Glutamatergic neuron (in vitro differentiated cells): ENCODE data around the gene KCNJ1. TPM values are rescaled to one million over a fixed set of nuclear protein-coding genes. Genes with fewer than 3 reads are reported as not detected.

Experiments used
- DNase-seq: peaks from one replicate; pipeline ENCODE4 v3.0.0; 2022
- H3K27ac Mint-ChIP-seq: one replicate; pipeline ENCODE4 v1.8.0; 2020; ENCODE audit warnings: mild to moderate bottlenecking, mixed read lengths, inconsistent platforms; ENCODE audit not compliant: unreplicated experiment
- H3K27me3 Mint-ChIP-seq: one replicate; pipeline ENCODE4 v1.8.0; 2020; ENCODE audit warnings: mild to moderate bottlenecking, moderate library complexity, mixed read lengths, inconsistent platforms; ENCODE audit not compliant: unreplicated experiment
- H3K36me3 Mint-ChIP-seq: one replicate; pipeline ENCODE4 v1.8.0; 2020; ENCODE audit warnings: mild to moderate bottlenecking, mixed read lengths, inconsistent platforms; ENCODE audit not compliant: unreplicated experiment
- H3K4me1 Mint-ChIP-seq: one replicate; pipeline ENCODE4 v1.8.0; 2020; ENCODE audit warnings: mild to moderate bottlenecking, low read depth, mixed read lengths, inconsistent platforms; ENCODE audit not compliant: unreplicated experiment
- H3K4me3 Mint-ChIP-seq: one replicate; pipeline ENCODE4 v1.8.0; 2020; ENCODE audit warnings: mild to moderate bottlenecking, mixed read lengths, inconsistent platforms; ENCODE audit not compliant: unreplicated experiment
- H3K9me3 Mint-ChIP-seq: one replicate; pipeline ENCODE4 v1.8.0; 2020; ENCODE audit warnings: mild to moderate bottlenecking, moderate library complexity, mixed read lengths, inconsistent platforms; ENCODE audit not compliant: unreplicated experiment
- total RNA-seq: library from RNA; stranded (reverse); fragmentation: NEBNext Ultra II Directional; extraction: Animal tissue kit (Norgen Biotek cat#: 25700); gene quantifications from one replicate; pipeline ENCODE4 v1.2.1, GENCODE V29; 2021; ENCODE audit not compliant: unreplicated experiment
- TF ChIP-seq, protein P1 (sequence below): fragments of 200-600 bp; sonication (generic); IDR thresholded peaks from one replicate; pipeline ENCODE4 v1.5.0; 2021; ENCODE audit not compliant: partially characterized antibody, unreplicated experiment

Gene KCNJ1
- total RNA-seq, 1 donor from 2014 or later, result not detected

DNA sequence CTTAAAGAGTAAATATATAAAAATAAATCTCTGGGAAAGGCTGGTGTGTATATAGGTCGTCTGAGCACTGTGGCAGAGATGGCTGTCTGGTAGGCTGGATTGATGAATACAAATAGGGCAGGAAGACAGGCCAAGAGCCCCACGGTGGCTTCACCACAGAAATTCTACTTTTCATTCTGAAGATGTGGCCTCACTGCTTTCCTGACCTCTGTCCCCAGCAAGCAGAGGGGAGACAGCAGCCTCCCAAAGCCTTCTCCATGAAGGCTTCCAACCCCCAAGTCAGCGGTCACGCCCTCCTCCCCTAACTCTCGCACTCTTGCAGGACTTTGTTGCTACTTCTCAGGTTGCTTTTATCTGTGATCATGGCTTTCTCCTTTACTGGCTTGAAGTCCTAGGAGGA lies 10.6 kb upstream of the KCNJ1 start:
- H3K9me3 Mint-ChIP-seq, result peaks cover 4% of the 10 kb centered on the region
- H3K4me1 Mint-ChIP-seq, result peaks cover 2% of the 10 kb centered on the region
- no peak overlapping the region for H3K4me3 Mint-ChIP-seq
- H3K27ac Mint-ChIP-seq, result no peak overlapping the region
- peaks cover 8% of the 10 kb centered on the region for H3K27me3 Mint-ChIP-seq
- TF ChIP-seq, protein P1, sequence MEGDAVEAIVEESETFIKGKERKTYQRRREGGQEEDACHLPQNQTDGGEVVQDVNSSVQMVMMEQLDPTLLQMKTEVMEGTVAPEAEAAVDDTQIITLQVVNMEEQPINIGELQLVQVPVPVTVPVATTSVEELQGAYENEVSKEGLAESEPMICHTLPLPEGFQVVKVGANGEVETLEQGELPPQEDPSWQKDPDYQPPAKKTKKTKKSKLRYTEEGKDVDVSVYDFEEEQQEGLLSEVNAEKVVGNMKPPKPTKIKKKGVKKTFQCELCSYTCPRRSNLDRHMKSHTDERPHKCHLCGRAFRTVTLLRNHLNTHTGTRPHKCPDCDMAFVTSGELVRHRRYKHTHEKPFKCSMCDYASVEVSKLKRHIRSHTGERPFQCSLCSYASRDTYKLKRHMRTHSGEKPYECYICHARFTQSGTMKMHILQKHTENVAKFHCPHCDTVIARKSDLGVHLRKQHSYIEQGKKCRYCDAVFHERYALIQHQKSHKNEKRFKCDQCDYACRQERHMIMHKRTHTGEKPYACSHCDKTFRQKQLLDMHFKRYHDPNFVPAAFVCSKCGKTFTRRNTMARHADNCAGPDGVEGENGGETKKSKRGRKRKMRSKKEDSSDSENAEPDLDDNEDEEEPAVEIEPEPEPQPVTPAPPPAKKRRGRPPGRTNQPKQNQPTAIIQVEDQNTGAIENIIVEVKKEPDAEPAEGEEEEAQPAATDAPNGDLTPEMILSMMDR, result no peak
- H3K36me3 Mint-ChIP-seq, result no peaks in the 10 kb centered on the region
- no peak for DNase-seq

DNA sequence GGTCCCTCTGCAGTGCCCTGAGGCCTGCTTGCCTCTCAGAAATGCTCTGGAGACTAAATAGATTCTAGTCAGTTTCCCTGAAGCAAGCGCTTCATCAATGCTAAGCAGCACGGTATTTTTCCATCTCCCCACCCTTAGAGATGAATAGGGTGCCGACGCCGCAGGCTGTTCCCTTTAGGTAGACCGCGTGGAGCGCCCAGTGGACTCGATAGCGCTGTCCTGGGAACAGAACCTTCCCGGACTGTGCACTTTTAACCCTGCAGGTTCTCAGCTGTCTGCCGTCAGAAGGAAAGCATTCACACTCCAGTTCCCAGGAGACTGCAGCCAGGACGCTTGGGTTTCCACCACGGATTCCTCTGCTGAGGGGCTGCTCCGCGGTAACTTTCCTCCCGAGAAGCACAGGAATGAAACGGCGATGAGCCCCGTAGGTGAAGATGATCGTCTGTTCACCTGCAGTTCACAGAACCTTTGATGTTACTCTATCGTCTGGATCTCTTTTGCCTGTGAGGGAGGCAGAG lies 9.1 kb upstream of the KCNJ1 start:
- TF ChIP-seq, protein P1, result no peak
- Mint-ChIP-seq H3K4me1 (peaks cover 2% of the 10 kb centered on the region), H3K27ac (no peak overlapping the region), H3K27me3 (peaks cover 11% of the 10 kb centered on the region), H3K9me3 (peaks cover 7% of the 10 kb centered on the region), H3K4me3 (no peak overlapping the region), H3K36me3 (no peaks in the 10 kb centered on the region)
- no peak for DNase-seq

DNA sequence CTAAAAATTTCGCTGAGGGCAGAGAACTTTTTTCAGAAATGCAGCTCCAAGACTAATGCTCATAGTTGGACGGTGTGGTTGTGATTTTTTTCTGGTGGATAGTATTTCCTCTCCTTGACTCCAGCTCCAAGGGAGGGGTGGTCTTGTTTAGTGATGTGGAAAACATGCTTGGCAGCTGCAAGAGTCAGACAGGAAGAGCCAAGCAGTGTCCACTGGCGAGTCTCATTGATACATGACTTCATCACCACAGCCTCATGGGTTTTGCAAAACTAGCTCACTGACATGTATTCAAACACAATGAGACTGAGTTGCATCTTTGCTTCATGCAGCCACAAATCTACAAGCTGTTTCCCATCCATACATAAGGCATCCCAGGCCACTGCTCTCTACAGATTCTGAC lies 7.3 kb upstream of the KCNJ1 start:
- no peaks in the 10 kb centered on the region for H3K36me3 Mint-ChIP-seq
- H3K9me3 Mint-ChIP-seq, result peaks cover 7% of the 10 kb centered on the region
- H3K4me3 Mint-ChIP-seq, result no peak overlapping the region
- H3K4me1 Mint-ChIP-seq, result peaks cover 2% of the 10 kb centered on the region
- TF ChIP-seq, protein P1, result no peak
- peaks cover 11% of the 10 kb centered on the region for H3K27me3 Mint-ChIP-seq
- no peak overlapping the region for H3K27ac Mint-ChIP-seq
- DNase-seq, result no peak

DNA sequence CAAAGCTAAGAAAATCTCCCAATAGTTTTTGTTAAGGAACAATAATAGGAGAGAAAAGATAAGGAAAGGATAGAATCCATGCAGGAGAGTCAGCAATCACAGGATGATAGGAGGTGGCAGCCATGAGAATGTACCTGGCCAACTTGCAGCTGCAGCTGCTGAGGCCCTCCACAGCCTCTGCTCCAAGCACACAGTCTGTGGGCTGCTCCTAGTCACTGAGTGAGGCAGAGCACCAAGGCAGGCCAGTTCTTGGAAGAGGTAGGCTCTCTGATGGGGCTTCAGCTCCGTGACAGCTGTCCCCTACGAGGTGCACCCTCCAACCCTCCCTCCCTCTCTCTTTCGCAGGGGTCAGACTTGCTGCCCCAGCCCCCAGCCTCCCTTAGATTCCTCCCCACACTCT lies 5.5 kb upstream of the KCNJ1 start:
- Mint-ChIP-seq H3K9me3 (peaks cover 7% of the 10 kb centered on the region), H3K4me3 (no peak overlapping the region), H3K27me3 (peaks cover 11% of the 10 kb centered on the region), H3K36me3 (no peaks in the 10 kb centered on the region), H3K27ac (no peak overlapping the region), H3K4me1 (no peaks in the 10 kb centered on the region)
- DNase-seq, result no peak
- TF ChIP-seq, protein P1, result no peak

DNA sequence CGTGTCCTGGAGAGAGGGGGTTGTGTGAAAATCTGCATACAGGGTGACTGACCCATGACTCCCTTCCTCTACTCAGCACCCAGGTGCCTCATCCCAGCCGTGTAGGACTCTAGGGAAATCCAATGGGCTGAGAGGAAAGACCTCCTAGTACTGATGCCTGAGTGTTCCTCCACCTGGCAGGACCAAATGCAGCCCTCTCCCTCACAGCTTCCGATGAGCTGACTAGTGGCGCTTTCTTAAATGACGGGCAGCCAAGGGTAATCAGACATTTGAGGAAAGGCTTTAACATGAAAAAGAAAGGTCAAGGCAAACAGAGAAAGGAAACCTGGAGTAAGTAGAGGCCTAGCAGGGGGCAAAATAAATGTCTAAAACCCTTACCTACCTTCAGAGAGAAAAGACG lies 5.0 kb upstream of the KCNJ1 start:
- TF ChIP-seq, protein P1, result no peak
- Mint-ChIP-seq H3K27ac (no peak overlapping the region), H3K36me3 (no peaks in the 10 kb centered on the region), H3K27me3 (peaks cover 11% of the 10 kb centered on the region), H3K9me3 (peaks cover 5% of the 10 kb centered on the region), H3K4me1 (no peaks in the 10 kb centered on the region), H3K4me3 (no peak overlapping the region)
- DNase-seq, result no peak
